H1 (cell line): ENCODE measurements around the gene BLTP3B. TPM values are rescaled to one million over a fixed set of nuclear protein-coding genes. Genes with fewer than 3 reads are reported as not detected.

ENCODE experiments used
- ZNF274 ChIP-seq: IDR thresholded peaks from 2 replicates; pipeline ENCODE4 v1.7.0; 2012; ENCODE audit warnings: low read length, borderline replicate concordance; ENCODE audit errors: extremely low read depth
- polyA plus RNA-seq, 7 experiments: library from polyadenylated mRNA; depleted of rRNA in 3 of 7; stranded (reverse) in 5 of 7; unstranded in 2 of 7; fragments of >200 nt in 5 of 7; fragments of 200-250 nt in 2 of 7; gene quantifications; 1 replicate in 5 of 7; 2 replicates in 1 of 7; 4 replicates in 1 of 7; pipeline versions ENCODE4 v1.2.1 to v1.2.3, GENCODE V29; 2011 to 2013; ENCODE audit warnings: missing spikeins in 2 of 7, mixed read lengths in 2 of 7
- total RNA-seq: library from RNA; stranded (reverse); fragmentation: NEBNext Ultra II Directional; extraction: Animal tissue kit (Norgen Biotek cat#: 25700); gene quantifications from 2 replicates; pipeline ENCODE4 v1.2.1, GENCODE V29; 2021

Gene BLTP3B
- total and polyA plus RNA-seq, 2 of the 8 experiments (the other 6 are each of a cell fraction or from before 2014, with no cell fraction given): 7.0 to 28.6 TPM

- TF ChIP-seq ZNF274: no peak
These were observed 37.0 kb downstream of the BLTP3B start (continued) for GRCh38 chr12:100105661-100106060.
